ENCODE measurements around the gene AMDHD2.
A peak's percentile ranks its signal among the peaks of the same experiment; 100 is the strongest.
"Not testable (repeated sequence)": the region's sequence is repeated elsewhere in the genome, so short reads cannot be mapped to it uniquely, and the experiment has no call there.

The AMDHD2 gene, protein sequence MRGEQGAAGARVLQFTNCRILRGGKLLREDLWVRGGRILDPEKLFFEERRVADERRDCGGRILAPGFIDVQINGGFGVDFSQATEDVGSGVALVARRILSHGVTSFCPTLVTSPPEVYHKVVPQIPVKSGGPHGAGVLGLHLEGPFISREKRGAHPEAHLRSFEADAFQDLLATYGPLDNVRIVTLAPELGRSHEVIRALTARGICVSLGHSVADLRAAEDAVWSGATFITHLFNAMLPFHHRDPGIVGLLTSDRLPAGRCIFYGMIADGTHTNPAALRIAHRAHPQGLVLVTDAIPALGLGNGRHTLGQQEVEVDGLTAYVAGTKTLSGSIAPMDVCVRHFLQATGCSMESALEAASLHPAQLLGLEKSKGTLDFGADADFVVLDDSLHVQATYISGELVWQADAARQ

DNA sequence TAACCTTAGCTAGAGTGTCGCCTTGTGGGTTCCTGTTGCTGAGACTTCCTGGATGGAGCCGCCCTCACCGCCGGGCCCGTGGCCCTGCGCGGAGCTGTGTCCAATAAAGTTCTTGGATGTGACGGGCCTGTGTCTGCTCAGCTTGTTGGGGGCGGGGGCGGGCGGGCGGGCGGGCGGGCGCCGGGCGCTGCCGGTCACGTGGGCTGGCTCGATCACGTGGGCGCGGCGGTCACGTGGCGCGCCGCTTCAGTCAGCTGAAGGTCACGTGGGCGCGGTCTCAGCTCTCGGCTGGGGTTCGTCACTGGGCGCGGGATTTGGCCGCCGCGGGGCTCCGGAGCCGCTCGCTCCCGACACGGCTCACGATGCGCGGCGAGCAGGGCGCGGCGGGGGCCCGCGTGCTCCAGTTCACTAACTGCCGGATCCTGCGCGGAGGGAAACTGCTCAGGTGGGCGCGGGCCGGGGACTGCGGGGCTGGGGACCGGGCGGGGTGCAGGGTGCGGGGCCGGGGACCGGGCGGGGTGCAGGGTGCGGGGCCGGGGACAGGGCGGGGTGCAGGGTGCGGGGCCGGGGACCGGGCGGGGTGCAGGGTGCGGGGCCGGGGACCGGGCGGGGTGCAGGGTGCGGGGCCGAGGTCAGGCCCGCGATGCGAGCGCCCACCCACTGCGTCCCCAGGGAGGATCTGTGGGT, at the start of gene AMDHD2:
Gene AMDHD2 (plus strand): TSS at position 275 of the 687 bp plus-strand sequence. CDS start 88 bp downstream, at position 363.
- FAIRE-seq: peak; percentile 86

DNA sequence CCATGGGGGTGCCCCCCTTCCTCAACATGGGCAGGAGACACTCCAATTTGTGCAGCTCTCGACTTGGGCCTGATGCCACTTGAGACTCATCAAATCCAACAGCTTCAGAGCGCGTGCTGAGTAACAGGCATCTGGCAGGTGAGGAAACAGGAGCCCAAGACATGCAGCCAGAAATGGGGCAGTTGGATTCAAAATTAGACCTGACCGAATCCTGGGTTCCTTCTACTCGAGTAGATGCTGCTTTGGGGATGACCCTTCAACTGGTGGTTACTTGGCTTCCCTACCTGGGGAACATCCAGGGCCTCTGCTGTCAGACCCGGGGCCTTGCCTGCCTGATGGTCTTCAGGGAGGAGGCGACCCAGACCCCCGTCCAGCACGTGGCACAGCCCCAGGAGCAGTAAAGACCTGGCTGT, 49.6 kb upstream of the AMDHD2 start:
- FAIRE-seq (no peak), DNase-seq (ENCODE audit: insufficient read length, low spot score) (no peak)

More for the DNA sequence above, at the start of gene AMDHD2:
- peak; percentile 96 for DNase-seq (ENCODE audit: insufficient read length, low spot score)

DNA sequence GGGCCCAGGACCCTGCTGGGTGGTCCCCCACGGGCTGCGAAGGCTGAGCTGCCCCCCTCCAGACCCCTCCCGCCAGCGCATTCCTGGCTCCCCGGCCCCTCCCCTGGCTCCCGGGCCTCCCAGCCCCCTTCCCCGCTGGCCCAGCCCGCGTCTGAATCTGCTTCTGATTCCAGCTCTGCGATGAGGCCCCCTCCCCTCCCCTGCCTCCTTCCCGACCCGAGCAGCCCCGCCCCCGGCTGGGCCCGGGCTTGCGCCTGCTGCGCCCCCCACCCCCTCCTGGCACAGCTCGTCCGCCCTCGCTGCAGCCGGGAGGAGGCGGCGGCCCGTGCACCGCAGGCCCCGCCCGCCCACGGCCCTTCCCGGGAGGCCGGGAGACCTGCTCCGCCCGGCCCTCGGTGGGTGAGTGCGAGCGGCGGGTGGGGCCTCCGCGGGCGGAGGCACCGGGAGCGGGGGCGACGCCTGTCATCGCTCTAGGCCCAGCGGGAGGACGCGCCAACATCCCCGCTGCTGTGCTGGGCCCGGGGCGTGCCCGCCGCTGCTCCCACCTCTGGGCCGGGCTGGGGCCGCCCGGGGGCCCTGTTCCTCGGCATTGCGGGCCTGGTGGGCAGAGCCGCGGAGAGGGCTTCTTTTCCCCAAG, 49.0 kb upstream of the AMDHD2 start, which contains the start of gene NTN3:
Gene NTN3 (plus strand): TSS at position 282 of the 637 bp plus-strand sequence. CDS start 405 bp downstream, outside the sequence.
- FAIRE-seq (no peak), DNase-seq (ENCODE audit: insufficient read length, low spot score) (no peak)

DNA sequence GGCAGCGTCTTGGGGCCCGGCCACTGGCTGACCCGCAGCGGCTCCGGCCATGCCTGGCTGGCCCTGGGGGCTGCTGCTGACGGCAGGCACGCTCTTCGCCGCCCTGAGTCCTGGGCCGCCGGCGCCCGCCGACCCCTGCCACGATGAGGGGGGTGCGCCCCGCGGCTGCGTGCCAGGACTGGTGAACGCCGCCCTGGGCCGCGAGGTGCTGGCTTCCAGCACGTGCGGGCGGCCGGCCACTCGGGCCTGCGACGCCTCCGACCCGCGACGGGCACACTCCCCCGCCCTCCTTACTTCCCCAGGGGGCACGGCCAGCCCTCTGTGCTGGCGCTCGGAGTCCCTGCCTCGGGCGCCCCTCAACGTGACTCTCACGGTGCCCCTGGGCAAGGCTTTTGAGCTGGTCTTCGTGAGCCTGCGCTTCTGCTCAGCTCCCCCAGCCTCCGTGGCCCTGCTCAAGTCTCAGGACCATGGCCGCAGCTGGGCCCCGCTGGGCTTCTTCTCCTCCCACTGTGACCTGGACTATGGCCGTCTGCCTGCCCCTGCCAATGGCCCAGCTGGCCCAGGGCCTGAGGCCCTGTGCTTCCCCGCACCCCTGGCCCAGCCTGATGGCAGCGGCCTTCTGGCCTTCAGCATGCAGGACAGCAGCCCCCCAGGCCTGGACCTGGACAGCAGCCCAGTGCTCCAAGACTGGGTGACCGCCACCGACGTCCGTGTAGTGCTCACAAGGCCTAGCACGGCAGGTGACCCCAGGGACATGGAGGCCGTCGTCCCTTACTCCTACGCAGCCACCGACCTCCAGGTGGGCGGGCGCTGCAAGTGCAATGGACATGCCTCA, 48.3 kb upstream of the AMDHD2 start:
- no peak for DNase-seq (ENCODE audit: insufficient read length, low spot score)
- no peak for FAIRE-seq

DNA sequence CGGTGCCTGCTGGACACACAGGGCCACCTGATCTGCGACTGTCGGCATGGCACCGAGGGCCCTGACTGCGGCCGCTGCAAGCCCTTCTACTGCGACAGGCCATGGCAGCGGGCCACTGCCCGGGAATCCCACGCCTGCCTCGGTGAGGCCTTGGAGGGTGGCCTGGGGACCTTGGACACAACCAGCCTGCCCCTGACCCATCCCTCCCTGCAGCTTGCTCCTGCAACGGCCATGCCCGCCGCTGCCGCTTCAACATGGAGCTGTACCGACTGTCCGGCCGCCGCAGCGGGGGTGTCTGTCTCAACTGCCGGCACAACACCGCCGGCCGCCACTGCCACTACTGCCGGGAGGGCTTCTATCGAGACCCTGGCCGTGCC, 47.7 kb upstream of the AMDHD2 start:
- FAIRE-seq (peak; percentile 36), DNase-seq (ENCODE audit: insufficient read length, low spot score) (no peak)

DNA sequence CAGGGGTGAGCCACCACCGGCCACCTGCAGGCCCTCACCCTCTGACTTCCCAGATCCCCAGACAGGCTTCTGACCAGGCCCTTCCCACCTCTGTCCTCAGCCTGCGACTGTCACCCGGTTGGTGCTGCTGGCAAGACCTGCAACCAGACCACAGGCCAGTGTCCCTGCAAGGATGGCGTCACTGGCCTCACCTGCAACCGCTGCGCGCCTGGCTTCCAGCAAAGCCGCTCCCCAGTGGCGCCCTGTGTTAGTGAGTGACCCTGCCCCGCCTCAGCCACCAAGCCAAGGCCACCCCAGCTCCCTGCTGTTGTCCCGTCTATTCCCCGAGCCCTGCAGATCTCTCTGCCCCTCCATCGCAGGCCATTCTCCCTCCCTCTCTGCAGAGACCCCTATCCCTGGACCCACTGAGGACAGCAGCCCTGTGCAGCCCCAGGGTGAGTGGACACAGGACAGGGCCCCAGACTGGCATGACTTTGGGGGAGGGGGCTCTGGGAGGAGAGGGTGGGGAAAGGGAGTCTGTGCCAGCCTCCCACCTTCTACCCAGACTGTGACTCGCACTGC, 47.2 kb upstream of the AMDHD2 start:
- no peak for FAIRE-seq

DNA sequence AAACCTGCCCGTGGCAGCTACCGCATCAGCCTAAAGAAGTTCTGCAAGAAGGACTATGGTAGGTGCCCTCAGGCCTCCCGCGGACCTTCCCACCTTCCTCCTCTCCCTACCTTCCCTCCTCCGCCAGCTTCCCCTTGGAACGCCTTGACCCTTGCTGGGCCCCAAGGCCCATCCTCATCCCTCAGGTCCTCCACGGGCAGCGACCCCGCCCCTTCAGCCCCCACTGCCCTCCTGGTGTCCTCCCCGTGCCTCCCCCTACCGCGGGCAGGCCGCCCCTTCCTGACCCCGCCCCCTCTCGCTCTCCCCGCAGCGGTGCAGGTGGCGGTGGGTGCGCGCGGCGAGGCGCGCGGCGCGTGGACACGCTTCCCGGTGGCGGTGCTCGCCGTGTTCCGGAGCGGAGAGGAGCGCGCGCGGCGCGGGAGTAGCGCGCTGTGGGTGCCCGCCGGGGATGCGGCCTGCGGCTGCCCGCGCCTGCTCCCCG, 46.7 kb upstream of the AMDHD2 start:
- FAIRE-seq (peak; percentile 81), DNase-seq (ENCODE audit: insufficient read length, low spot score) (no peak)

More for the DNA sequence above, 47.2 kb upstream of the AMDHD2 start:
- no peak for DNase-seq (ENCODE audit: insufficient read length, low spot score)

DNA sequence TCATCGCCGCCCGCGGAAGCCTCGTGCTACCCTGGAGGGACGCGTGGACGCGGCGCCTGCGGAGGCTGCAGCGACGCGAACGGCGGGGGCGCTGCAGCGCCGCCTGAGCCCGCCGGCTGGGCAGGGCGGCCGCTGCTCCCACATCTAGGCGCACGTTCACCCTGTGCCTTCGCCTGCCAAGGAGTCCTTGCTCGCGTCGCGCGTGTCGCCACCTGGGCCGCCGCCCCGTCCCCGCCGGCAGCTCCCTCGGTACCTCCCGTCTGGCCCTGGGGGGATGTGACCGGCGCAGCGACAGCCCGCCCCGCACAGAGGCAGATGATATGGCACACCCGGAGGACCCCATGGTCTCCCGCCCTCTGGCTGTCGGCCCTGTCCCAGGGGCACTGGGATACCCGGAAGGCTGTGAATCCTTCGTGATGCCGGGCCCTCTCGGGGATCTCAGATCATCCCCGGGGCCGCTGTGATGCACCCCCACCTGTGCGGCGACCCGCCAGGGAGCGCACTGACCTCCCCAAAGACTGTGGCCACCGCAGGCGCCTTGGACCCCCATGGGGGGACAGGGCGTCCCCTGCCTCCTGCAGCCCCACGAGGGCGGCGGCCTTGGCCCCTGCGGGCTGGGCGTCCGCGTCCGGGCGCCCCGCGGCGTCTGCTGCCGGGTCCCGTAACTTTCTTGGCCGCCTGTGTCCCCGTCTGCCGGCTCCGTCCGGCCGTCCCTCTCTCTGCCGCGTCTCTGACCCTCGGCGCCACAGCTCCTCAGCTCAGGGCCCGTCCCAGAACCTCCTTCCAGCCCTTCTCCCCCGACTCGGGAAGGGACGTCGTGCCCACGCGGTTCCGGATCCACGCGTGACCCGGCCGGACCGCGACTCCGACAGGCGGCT, 45.9 kb upstream of the AMDHD2 start:
- FAIRE-seq (peak; percentile 40), DNase-seq (ENCODE audit: insufficient read length, low spot score) (no peak)

DNA sequence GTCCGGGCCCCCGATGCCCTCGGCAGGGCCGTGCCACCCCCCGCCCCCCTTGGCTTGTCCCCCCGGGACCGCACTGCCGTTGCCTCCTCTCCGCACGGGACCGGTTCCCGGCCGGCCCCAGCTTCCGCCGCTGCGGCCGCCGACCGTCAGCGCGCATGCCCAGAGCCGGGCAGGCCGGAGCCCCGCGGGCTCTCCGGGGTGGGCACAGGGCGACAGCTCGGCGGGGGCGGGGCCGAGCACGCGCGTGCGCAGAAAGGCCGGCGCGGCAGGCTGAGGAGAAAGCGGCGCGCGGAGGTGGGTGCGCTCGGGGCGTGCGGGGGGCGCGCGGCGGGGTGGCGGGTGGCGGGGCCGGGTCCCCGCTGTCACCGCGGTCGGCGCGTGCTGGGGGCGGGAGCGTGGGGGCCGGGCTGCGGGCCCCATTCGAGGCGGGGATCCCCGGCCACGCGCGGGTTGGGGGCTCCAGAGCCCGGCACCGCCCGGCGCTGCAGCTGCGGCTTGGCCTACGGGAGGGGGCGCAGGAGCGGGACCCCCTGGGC, 45.2 kb upstream of the AMDHD2 start, which contains the start of gene TBC1D24:
Gene TBC1D24 (plus strand): TSS at position 251 of the 536 bp plus-strand sequence. CDS start 21,022 bp downstream, outside the sequence.
- peak; percentile 96 for DNase-seq (ENCODE audit: insufficient read length, low spot score)
- peak; percentile 95 for FAIRE-seq

DNA sequence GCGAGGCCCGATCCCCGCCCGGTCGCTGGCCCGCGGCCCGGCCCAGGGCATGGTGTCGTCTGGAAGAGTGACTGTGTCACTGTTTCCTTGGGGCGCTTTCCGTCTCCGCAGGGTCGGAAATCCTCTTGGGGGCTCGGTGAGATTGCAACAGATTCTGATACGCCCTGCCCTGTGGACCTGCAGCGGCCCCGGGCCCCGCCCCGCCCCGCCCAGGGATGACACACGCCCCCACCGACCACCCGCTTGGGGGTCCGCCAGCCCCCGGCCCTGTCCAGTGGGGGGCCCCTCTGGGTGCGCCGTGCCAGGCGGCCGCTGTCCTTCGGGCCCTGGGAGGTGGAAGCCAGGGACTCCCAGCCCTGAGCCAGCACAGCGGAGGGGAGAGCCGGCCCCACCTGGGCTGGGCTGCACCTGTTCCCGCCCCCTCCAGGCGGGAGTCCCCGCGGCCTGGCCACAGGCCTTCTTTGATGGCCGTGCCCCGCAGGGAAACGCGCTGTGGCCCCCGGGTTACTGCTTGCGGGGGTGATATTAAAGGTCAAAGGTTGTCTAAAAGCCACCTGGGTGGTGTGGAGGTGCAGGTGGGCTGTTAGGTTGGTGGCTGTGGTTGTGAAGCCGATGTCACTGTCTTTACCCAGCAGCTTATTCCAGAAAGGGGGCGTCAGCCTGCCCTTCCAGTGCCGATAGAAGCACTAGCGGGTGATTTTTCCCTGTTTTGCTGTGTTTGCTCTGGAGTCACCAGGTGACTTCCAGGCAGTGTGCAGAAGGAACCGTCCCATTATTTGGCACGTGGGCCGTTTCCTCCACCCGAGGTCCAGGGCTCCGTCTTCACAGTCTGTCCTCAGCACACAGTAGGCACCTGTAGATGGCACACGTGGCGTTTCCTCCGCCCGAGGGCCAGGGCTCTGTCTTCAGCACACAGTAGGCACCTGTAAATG, 44.5 kb upstream of the AMDHD2 start:
- FAIRE-seq (no peak), DNase-seq (ENCODE audit: insufficient read length, low spot score) (no peak)

DNA sequence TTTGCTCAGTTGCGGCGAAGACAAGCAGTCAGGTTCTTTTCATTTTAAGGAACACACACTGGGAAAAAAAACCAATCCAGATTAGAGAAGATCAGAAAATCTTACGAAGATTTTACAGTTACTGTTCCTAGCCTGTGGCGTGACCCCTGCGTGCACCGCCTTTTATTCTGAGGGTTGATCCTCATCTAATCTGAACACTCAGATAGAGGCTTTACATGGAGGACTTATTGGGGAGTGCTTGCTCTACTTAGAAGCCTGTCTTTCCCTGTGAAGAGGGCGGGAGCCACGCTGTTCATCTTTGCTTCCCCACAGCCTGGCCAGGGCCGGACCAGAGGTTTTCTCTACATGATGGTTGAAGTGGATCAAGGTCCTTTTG, 43.8 kb upstream of the AMDHD2 start:
- FAIRE-seq: no peak
- no peak for DNase-seq (ENCODE audit: insufficient read length, low spot score)

DNA sequence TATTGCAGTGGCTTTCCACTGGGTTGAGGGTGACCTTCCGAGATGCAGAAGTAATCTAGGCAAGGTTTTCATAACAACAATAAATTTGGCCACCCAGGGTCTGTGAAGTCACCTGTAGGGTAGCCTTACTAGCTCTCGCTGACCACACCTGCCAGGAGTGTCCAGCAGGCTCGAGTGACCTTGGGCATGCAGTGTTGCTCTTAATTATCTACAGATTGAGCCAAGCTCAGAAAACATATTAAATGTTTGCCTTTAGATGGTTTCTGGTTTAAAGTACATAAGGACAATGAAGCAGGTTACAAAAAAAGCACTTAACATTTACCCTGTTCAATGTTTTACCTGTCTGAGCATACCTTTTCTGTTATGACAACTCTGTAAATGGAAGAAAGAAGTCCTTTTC, 43.4 kb upstream of the AMDHD2 start:
- no peak for DNase-seq (ENCODE audit: insufficient read length, low spot score)
- FAIRE-seq: no peak

DNA sequence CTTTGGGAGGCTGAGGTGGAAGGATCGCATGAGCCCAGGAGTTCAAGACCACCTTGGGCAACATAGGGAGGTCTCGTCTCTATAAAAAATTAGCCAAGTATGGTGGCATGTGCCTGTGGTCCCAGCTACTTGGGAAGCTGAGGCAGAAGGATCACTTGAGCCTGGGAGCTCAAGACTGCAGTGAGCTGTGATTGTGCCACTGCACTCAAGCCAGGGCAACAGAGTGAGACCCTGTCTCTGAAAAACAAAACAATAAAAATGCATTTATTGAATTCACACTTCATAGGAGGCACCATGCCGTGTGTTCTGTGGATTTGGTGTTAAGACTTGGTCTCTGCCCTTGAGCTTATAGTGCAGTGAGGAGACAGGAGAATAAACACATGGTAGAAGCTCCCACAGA, 42.8 kb upstream of the AMDHD2 start:
- no peak for FAIRE-seq
- no peak for DNase-seq (ENCODE audit: insufficient read length, low spot score)

DNA sequence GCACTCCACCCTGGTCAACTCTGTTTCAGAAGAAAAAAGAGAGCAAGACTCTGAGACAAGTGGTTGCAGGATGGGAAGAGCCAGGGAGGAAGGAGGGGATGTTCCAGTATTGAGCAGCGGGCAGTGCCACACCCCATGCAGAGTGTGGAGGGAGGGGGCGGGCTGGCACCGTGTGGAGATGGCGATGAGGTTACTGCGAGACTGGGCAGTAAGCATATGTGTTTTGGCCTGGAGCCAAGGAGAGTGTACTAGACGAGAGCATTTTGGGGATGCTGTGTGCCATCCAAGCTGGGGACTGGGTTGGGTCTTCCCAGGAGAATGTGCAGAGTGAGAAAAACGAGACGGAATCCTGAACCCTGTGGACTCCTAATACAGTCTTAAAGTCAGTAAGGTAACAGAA, 41.9 kb upstream of the AMDHD2 start:
- FAIRE-seq: no peak

DNA sequence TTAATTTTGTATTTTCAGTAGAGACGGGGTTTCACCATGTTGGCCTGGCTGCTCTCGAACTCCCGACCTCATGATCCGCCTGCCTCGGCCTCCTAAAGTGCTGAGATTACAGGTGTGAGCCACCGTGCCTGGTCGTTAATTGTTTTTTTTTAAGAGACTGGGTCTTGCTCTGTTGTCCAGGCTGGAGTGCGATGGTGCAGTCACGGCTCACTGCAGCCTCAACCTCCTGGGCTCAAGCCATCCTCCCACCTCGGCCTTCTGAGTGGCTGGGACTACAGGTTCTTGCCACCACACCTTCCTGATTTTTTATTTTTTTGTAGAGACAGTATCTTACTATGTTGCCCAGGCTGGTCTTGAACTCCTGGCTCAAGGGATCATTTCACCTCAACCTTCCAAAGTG, 40.2 kb upstream of the AMDHD2 start:
- not testable (repeated sequence) for DNase-seq (ENCODE audit: insufficient read length, low spot score); FAIRE-seq

More for the DNA sequence above, 41.9 kb upstream of the AMDHD2 start:
- DNase-seq (ENCODE audit: insufficient read length, low spot score): no peak

DNA sequence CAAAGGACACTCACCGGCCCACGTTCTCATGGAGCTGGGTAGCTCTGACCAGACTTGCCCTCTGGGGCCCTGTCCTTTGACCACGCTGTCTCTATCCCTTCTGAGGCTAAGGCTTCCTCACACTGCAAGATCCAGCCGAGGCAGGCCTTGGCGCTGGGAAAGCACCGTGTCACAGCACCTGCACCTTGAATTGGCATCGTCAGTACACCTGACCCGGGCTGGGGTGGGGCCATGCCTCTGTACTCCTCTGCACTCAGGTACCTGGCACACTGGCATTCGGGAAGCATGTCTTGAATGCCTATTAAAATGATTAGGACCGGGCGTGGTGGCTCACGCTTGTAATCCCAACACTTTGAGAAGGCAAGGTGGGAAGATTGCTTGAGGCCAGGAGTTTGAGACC, 39.2 kb upstream of the AMDHD2 start:
- DNase-seq (ENCODE audit: insufficient read length, low spot score) (no peak), FAIRE-seq (no peak)

DNA sequence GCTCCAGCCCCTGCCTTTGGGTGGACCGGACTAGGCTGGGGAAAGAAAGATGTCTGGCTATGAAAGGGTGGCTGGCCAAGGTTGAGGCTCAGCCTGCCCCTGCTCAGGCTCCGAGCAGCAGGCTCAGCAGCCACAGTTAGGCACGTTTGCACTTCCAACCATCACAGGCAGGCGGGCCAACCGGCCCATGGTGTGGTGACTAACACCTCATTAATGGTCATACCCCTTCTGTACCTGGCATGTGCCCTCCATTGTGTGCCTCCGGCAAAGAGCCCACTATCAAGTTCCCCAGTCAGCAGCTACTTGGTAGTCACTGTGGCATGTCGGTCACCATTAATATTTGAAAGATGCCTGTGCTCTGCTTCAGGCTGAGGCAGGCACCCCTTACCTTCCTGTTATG, 38.5 kb upstream of the AMDHD2 start:
- FAIRE-seq: no peak
- DNase-seq (ENCODE audit: insufficient read length, low spot score): no peak

DNA sequence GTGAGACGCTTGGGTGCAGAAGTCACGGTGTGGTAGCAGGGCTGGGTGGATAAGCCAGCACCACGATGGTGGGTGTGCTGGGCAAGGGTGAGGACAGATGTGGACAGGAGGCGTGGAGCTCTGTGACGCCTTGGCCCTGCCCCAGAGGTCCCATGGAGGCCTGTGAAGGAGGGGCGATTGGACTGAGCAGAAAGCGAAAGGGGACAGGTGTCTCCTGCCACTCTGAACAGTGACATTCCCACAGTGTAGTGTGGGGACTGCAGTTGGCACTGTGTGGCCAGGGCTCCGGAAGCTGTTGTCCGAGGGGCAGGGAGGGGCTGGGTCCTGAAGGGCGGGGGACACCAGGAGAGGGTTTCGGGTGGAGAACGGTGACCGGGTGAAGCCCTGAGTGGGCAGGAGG, 37.9 kb upstream of the AMDHD2 start:
- no peak for FAIRE-seq
- DNase-seq (ENCODE audit: insufficient read length, low spot score): no peak

All from HTR-8/SVneo (cell line).